Measurements from ENCODE around the gene ANLN.
"Not testable (repeated sequence)": the region's sequence is repeated elsewhere in the genome, so short reads cannot be mapped to it uniquely, and the experiment has no call there.

The ANLN gene

GRCh38 chr7:36409180-36409579 is 19.5 kb downstream of the ANLN start:
- no peak for DNase-seq (ENCODE audit: low read depth)

DNA sequence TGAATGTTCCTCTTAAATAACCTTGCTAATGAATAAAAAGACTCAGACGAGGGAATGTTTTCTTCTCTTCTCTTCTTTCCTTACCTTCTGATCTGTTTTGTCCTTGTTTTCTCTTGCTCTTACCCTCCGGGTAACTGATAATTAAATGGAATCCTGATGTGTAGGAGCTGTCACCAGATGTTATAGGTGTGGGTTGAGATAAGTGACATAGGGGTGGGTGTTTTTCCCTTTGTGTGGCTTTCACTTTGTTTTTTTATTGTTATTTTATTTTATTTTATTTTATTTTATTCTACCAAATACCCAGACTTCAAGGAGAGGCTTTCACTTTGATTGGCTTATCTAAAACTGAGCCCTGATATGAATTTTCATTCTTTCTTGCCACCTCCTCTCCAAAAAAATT is 25.5 kb downstream of the ANLN start:
- no peak for DNase-seq (ENCODE audit: low read depth)

DNA sequence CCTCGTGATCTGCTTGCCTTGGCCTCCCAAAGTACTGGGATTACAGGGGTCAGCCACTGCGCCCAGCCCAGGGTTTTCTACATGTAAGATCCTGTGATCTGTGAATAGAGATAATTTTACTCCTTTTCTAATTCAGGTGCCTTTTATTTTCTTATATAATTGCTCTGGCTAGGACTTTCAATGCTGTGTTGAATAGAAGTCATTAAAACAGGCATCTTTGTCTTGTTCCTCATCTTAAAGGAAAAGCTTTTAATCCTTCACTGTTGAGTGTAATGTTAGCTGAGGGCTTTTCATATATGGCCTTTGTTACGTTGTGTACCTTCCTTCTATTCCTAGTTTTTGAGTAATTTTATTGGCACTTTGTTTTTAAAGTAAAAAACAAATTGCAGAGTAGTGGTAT is 26.6 kb downstream of the ANLN start:
- no peak for DNase-seq (ENCODE audit: low read depth)

DNA sequence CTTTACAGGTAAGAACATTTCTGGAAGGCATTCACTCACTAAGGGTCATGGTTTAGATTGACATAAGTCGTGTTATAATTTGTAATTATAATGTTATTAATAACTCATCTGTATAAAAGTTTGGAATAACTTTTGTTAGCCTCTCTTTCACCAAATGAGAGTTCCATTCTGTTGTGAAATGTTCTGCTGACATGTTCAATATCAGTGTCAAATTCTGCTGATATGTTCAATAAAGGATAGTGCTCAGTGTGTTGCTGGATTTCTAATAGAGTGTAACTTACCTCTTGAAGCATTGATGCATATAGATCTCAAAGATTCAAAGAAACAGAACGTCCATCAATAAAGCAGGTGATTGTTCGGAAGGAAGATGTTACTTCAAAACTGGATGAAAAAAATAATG is 30.6 kb downstream of the ANLN start:
- no peak for DNase-seq (ENCODE audit: low read depth)

DNA sequence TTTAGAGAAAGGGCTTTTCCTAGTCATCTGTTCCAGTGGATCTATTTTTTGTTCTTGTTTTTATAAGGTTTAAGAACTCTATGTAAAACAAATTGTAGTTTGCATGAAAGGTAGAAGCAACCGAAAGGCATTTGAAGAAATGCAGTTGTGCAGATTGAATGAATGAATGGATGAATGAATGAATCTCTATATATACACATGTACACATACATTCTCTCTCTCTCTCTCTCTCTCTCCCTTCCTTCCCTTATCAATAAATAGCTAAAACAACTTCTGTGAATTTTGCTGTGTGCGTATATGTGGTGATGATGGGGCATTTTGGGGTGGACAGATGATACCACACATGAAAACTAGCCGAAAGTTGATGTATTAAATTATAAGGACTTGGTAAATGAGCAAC is 32.4 kb downstream of the ANLN start:
- DNase-seq (ENCODE audit: low read depth), result no peak

GRCh38 chr7:36423633-36424032 is 34.0 kb downstream of the ANLN start:
- no peak for DNase-seq (ENCODE audit: low read depth)

DNA sequence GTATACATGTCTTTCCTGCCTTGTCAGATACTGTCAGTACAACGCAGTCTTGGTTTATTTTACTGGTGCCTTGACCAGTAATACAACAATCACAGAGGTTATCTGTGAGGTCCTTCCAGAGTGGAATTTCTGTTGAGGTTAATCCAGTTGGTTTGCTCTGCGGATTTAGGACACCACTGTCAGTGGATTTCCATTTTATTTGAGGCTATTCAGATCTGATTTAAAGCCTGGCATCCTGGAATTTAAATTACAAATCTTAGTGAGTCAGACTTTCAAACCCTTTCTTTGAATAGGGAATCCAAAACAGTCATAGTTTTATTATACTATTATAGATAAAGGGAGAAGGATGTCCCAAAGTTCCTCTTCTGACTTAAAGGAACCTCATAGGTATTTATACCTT is 40.5 kb downstream of the ANLN start:
- no peak for DNase-seq (ENCODE audit: low read depth)

DNA sequence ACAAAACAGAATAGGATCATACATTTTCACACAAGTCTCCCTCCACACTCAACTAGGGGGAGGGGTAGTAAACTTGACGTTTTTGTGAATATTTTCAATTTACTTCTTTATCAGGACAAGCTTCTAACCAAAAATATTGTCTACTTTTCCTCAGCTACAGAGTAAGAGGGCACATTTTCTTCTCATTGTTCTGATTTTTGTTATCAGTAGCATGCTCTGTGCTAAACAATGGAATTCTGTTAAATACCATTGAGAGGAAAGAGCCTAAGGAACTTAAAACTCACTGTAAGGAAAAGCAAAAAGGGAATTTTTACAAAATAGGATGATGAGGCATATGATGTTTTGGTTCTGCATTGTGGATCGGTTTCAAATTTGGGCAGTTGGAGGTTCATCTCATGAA is 41.2 kb downstream of the ANLN start:
- DNase-seq (ENCODE audit: low read depth), result no peak

DNA sequence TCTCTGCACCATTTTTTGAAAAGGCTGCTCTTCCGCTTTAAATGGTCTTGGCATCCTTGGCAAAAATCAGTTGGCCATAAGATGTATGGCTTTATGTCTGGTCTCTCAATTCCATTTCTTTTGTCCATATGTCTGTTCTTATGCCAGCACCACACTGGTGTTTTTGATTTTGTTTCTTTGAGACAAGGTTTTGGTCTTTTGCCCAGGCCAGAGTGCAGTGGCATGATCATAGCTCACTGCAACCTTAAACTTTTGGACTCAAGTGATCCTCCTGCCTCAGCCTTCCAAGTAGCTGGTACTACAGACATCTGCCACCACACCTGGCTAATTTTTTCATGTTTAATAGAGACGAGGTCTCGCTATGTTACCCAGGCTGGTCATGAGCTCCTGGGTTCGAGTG is 48.5 kb downstream of the ANLN start:
- DNase-seq (ENCODE audit: low read depth), result no peak

GRCh38 chr7:36439624-36440023 is 50.0 kb downstream of the ANLN start:
- DNase-seq (ENCODE audit: low read depth), result no peak

- no peak for DNase-seq (ENCODE audit: low read depth)
These were observed 51.2 kb downstream of the ANLN start for GRCh38 chr7:36440880-36441279.

- no peak for DNase-seq (ENCODE audit: low read depth)
These were observed 51.8 kb downstream of the ANLN start for GRCh38 chr7:36441344-36442022.

DNA sequence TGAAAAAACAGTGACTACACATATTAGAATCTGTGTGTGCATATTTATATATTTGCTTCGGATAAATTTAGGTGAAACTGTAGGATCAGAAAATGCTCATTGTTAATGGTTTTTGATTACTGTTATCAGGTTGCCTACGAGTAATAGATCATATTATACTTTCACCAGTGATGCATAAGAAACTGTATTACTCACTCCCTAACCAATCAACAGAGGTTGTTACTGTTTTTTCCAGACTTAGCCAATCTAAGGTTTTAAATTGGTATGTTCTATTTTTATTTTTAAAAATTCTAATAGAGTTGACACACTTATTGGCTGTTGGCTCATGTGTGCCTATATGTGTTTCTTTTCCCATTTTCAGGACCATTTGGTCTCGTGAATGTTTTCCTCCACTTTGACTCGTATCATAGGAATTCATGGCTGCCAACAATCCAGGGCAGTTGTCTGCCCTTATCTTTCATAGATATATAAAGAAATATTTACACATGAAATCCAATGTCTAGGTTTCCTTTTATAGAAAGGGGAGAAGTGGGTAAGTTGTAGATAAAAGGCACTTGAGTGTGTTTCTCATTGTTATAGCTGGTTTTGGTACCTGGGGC is 59.2 kb downstream of the ANLN start:
- no peak for DNase-seq (ENCODE audit: low read depth)

GRCh38 chr7:36449685-36450084 is 60.0 kb downstream of the ANLN start:
- DNase-seq (ENCODE audit: low read depth), result no peak

- DNase-seq (ENCODE audit: low read depth), result no peak
These were observed 64.1 kb downstream of the ANLN start for GRCh38 chr7:36453769-36454168.

GRCh38 chr7:36455646-36456045 is 66.0 kb downstream of the ANLN start:
- DNase-seq (ENCODE audit: low read depth), result no peak

GRCh38 chr7:36456138-36456537 is 66.5 kb downstream of the ANLN start:
- no peak for DNase-seq (ENCODE audit: low read depth)

GRCh38 chr7:36456548-36456947 is 66.9 kb downstream of the ANLN start:
- no peak for DNase-seq (ENCODE audit: low read depth)

DNA sequence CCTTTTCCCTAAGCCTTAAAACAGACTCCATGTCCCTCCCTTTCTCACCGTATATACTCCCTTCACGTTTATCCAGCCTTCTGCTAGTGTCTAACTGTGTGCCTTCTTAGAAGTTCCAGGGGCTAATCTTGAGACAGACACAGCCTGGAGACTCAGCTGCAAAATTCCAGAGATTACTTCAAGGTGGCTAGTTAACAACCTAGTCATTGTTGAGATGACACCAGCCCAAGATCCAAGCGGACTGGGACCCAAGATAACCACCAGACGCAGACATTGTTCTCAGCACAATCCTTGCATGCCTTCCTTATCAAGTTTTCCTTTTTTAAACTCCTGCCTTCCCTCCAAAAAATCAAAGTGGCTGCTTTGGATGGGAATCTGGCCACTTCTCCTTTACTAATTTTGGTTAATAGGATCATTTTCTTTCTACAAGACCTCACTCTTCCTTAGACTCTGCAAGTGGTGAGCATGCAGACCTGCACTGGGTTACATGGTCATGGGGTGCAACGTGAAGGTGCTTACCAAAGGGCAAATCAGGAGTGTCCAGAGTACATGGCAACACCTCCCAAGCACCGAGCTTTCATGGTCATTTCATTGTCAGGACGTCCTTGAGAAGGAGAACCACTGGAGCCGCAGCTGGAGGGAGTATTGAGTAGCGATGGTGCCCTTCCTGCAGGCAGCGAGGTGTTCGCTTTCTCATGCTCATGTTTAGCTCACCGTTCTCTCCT is 69.7 kb downstream of the ANLN start:
- no peak for DNase-seq (ENCODE audit: low read depth)

- no peak for DNase-seq (ENCODE audit: low read depth)
These were observed 71.3 kb downstream of the ANLN start for GRCh38 chr7:36460811-36461429.

GRCh38 chr7:36462551-36463137 is 73.0 kb downstream of the ANLN start:
- no peak for DNase-seq (ENCODE audit: low read depth)

DNA sequence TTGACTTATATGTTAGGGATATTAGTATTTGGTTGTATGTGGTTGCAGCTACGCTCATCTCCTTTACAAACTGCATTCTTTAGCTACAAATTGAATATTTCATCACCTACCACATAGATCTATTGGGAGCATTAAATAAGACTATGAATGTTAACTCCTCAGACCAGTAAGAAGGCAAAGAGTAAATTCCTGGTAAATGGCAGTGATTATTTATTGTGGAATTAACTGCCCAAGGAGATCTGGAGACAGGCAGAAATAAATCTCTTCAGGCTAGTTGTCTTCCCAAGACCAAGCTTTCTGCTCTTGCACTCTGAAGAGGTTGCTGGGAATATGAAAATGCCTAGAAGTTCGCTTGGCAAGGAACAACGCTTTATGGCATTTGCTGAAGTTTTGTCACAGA is 74.6 kb downstream of the ANLN start:
- DNase-seq (ENCODE audit: low read depth), result no peak

DNA sequence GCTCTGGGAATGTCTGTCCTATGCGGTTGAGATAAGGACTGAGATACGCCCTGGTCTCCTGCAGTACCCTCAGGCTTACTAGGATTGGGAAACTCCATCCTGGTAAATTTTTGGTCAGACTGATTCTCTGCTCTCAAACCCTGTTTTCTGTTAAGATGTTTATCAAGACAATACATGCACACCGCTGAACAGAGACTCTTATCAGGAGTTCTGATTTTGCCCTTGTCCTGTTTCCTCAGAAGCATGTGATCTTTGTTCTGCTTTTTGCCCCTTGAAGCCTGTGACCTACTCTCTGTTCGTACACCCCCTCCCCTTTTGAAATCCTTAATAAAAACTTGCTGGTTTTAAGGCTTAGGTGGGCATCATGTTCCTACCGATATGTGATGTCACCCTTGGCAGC is 76.3 kb downstream of the ANLN start:
- not testable (repeated sequence) for DNase-seq (ENCODE audit: low read depth)
